ENCODE data around the gene NAT8L.
A peak's percentile ranks its signal among the peaks of the same experiment; 100 is the strongest.

NAT8L gene

DNA sequence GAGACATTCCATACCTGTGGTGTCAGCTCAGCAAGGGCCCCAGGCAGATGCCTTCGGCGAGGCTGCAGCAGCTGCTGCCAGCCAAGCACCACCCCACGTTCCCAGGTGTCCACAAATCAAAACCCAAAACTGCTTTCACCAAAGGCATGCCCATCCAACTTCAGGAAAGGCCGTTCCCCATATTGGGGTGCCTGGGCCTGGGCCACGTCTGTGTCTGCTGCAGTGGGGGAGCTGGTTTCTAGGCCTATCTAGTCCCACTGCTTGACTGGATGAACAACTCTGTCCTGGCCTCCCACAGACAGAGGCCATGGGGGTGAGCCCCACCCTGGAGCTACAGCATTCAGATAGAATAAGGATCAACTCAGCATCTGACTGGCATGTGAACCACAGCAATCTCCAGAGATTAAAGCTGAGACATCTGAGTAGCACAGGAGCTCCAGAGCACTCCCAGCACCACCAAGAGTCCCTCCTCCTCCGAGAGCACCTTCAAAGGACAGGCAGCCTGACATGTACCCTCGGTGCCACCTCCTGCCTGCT, 37.0 kb downstream of the NAT8L start:
- Histone ChIP-seq H3K4me2 (ENCODE audit: low read length) (no peak overlapping the region), H3K79me1 (ENCODE audit: low read length) (no peaks in the 10 kb centered on the region), H3K27ac (ENCODE audit: low read depth, low read length) (no peak overlapping the region), H3K27me3 (ENCODE audit: insufficient read depth, low read length, poor library complexity) (no peaks in the 10 kb centered on the region), H4K5ac (ENCODE audit: low read length) (no peak overlapping the region), H3K4me3 (ENCODE audit: low read length) (no peak overlapping the region), H3K9ac (ENCODE audit: low read length) (no peak overlapping the region), H2BK120ac (ENCODE audit: low read depth, low read length) (no peak overlapping the region), H2BK5ac (ENCODE audit: low read length) (no peak overlapping the region), H3K79me2 (ENCODE audit: control insufficient read depth, insufficient read depth, low read length) (no peaks in the 10 kb centered on the region), H3K4ac (ENCODE audit: low read depth, low read length) (no peak overlapping the region), H4K8ac (ENCODE audit: low read depth, low read length) (no peak overlapping the region), H3K36me3 (ENCODE audit: control insufficient read depth, insufficient read depth, low read length) (no peaks in the 10 kb centered on the region), H3K18ac (ENCODE audit: low read length) (no peak overlapping the region), H3K23ac (ENCODE audit: low read length) (no peak overlapping the region), H2BK15ac (replicated peaks; ENCODE audit: low read depth) (no peak overlapping the region), H3K4me1 (ENCODE audit: control insufficient read depth, low read depth, low read length) (no peaks in the 10 kb centered on the region), H2AK5ac (ENCODE audit: low read length) (no peak overlapping the region), H3K56ac (ENCODE audit: low read length) (no peak overlapping the region)
- DNase-seq, result peak; percentile 27
- WGBS (ENCODE audit: extremely low coverage, insufficient coverage, low lambda C conversion rate), result no CpG with 5 or more reads among the region's 7 CpGs

DNA sequence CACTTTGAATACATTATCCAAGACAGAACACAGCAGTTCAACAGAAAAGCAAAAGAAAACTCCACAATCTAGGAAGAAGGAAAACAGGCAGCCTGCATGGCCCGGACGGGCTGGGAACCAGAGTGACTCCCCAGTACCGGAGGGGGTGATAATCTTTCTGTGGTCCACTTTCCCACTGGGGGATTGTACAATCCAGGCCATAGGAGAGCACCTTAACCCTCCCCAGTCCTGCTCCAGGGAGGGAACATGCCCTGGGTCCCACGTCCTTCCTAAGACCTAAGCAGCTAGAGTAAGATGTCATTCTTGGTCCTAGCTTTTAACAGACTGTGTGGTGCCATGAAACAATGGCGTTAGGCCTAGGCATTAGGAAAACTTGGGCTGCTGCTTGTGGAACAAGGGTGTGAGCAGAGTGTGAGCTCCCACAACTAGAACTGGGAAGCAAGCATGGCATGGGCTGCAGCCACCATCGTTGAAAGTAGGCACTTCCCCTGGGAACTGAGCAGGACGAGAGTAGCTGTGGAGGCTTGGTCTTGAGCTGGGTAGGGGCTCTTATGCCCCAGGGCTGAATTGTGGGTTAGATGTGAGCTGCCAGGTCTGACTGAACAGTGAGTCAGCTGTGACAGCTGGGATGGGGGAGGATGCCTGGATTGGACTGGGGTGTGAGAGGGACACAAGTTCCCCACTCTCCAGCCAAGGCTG, 42.4 kb downstream of the NAT8L start:
- H4K8ac ChIP-seq (ENCODE audit: low read depth, low read length), result no peak overlapping the region
- H3K4me2 ChIP-seq (ENCODE audit: low read length), result no peak overlapping the region
- H3K9ac ChIP-seq (ENCODE audit: low read length), result no peak overlapping the region
- no peak overlapping the region for H3K4ac ChIP-seq (ENCODE audit: low read depth, low read length)
- no peak overlapping the region for H2BK15ac ChIP-seq (replicated peaks; ENCODE audit: low read depth)
- no peak overlapping the region for H4K5ac ChIP-seq (ENCODE audit: low read length)
- no peak overlapping the region for H3K23ac ChIP-seq (ENCODE audit: low read length)
- no peaks in the 10 kb centered on the region for H3K79me1 ChIP-seq (ENCODE audit: low read length)
- H3K4me3 ChIP-seq (ENCODE audit: low read length), result no peak overlapping the region
- no peak overlapping the region for H2BK5ac ChIP-seq (ENCODE audit: low read length)
- no peak overlapping the region for H3K27ac ChIP-seq (ENCODE audit: low read depth, low read length)
- H3K79me2 ChIP-seq (ENCODE audit: control insufficient read depth, insufficient read depth, low read length), result no peaks in the 10 kb centered on the region
- no peak overlapping the region for H2BK120ac ChIP-seq (ENCODE audit: low read depth, low read length)
- WGBS (ENCODE audit: extremely low coverage, insufficient coverage, low lambda C conversion rate), result no CpG with 5 or more reads among the region's 7 CpGs
- no peak overlapping the region for H3K18ac ChIP-seq (ENCODE audit: low read length)
- DNase-seq, result no peak
- no peak overlapping the region for H2AK5ac ChIP-seq (ENCODE audit: low read length)
- no peak overlapping the region for H3K56ac ChIP-seq (ENCODE audit: low read length)
- H3K4me1 ChIP-seq (ENCODE audit: control insufficient read depth, low read depth, low read length), result no peaks in the 10 kb centered on the region
- no peaks in the 10 kb centered on the region for H3K27me3 ChIP-seq (ENCODE audit: insufficient read depth, low read length, poor library complexity)
- no peaks in the 10 kb centered on the region for H3K36me3 ChIP-seq (ENCODE audit: control insufficient read depth, insufficient read depth, low read length)

DNA sequence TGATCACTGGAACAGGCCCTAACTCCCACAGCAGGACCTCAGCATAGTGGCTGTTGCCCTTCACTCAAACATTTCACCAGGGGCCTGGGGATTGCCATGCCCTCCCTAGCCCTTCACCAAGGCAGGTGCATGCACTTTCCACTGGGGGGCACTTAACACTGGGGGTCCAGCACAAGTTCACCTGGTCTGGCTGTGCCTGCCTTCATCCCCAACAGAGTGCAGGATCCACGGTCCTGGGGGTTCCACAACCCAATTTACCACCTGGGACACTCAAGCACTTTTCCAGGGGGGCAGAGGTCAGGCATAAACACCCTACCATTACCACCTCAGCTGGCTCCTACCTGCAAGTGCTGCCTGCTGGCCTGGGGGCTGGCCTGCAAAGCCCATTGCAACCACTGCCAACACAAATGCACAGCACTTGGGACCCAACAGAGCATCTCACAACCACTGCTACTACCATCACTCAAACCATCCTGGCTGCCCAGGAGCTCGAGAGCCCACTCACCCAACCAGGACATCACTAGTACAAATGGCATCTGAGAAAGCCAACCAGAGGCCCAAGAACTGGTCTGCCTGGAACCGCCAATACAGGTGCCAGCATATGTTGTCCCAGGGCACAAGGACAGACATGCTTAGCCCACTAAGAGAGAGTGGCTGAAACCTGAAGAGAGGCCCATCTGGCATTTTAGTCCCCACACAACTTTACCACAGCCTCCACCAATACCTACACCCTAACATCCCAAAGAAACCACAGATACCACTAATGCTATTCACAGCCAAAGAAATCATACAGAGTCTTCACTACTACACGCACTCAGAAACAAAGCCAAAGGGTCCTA, 43.1 kb downstream of the NAT8L start:
- Histone ChIP-seq H3K27me3 (ENCODE audit: insufficient read depth, low read length, poor library complexity) (no peaks in the 10 kb centered on the region), H3K56ac (ENCODE audit: low read length) (no peak overlapping the region), H3K4ac (ENCODE audit: low read depth, low read length) (no peak overlapping the region), H4K8ac (ENCODE audit: low read depth, low read length) (no peak overlapping the region), H4K5ac (ENCODE audit: low read length) (no peak overlapping the region), H3K4me3 (ENCODE audit: low read length) (no peak overlapping the region), H3K4me1 (ENCODE audit: control insufficient read depth, low read depth, low read length) (no peaks in the 10 kb centered on the region), H3K23ac (ENCODE audit: low read length) (no peak overlapping the region), H3K79me2 (ENCODE audit: control insufficient read depth, insufficient read depth, low read length) (no peaks in the 10 kb centered on the region), H2BK120ac (ENCODE audit: low read depth, low read length) (no peak overlapping the region), H3K27ac (ENCODE audit: low read depth, low read length) (no peak overlapping the region), H3K9ac (ENCODE audit: low read length) (no peak overlapping the region), H3K79me1 (ENCODE audit: low read length) (no peaks in the 10 kb centered on the region), H2BK15ac (replicated peaks; ENCODE audit: low read depth) (no peak overlapping the region), H2AK5ac (ENCODE audit: low read length) (no peak overlapping the region), H2BK5ac (ENCODE audit: low read length) (no peak overlapping the region), H3K18ac (ENCODE audit: low read length) (no peak overlapping the region), H3K36me3 (ENCODE audit: control insufficient read depth, insufficient read depth, low read length) (no peaks in the 10 kb centered on the region), H3K4me2 (ENCODE audit: low read length) (no peak overlapping the region)
- no peak for DNase-seq
- no CpG with 5 or more reads among the region's 4 CpGs for WGBS (ENCODE audit: extremely low coverage, insufficient coverage, low lambda C conversion rate)

DNA sequence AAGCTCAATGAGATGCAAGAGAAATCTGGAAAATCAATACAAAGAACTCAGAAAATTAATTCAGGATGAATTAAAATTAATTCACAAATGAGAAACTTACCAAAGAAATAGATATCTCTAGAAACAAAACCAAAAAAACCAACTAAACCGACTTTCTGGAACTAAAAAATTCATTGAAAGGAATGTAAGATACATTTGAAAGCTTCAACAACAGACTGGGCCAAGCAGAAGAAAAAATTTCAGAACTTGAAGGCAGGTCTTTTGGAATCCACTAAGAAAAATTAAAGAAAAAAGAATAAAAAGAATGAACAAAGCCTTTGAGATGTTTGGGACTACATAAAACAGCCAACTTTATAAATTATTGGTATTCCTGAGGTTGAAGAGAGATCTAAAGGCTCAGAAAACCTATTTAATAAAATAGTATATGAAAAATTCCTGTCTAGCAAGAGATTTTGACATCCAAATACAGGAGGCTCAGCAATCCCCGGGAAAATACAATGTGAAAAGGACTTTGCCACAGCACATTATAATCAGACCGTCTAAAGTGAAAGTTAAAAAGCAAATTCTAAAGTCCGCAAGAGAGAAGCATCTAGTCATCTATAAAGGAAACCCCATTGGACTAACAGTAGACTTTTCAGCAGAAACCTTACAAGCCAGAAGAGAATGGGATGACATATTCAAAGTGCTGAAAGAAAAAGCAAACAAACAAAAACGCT, 44.2 kb downstream of the NAT8L start:
- Histone ChIP-seq H2BK5ac (ENCODE audit: low read length) (no peak overlapping the region), H2AK5ac (ENCODE audit: low read length) (no peak overlapping the region), H3K79me1 (ENCODE audit: low read length) (no peaks in the 10 kb centered on the region), H3K56ac (ENCODE audit: low read length) (no peak overlapping the region), H3K4ac (ENCODE audit: low read depth, low read length) (no peak overlapping the region), H3K18ac (ENCODE audit: low read length) (no peak overlapping the region), H4K8ac (ENCODE audit: low read depth, low read length) (no peak overlapping the region), H3K4me2 (ENCODE audit: low read length) (no peak overlapping the region), H4K5ac (ENCODE audit: low read length) (no peak overlapping the region), H3K27ac (ENCODE audit: low read depth, low read length) (no peak overlapping the region), H3K4me1 (ENCODE audit: control insufficient read depth, low read depth, low read length) (no peaks in the 10 kb centered on the region), H3K9ac (ENCODE audit: low read length) (no peak overlapping the region), H2BK15ac (replicated peaks; ENCODE audit: low read depth) (no peak overlapping the region), H2BK120ac (ENCODE audit: low read depth, low read length) (no peak overlapping the region), H3K27me3 (ENCODE audit: insufficient read depth, low read length, poor library complexity) (no peaks in the 10 kb centered on the region), H3K23ac (ENCODE audit: low read length) (no peak overlapping the region), H3K36me3 (ENCODE audit: control insufficient read depth, insufficient read depth, low read length) (no peaks in the 10 kb centered on the region), H3K79me2 (ENCODE audit: control insufficient read depth, insufficient read depth, low read length) (no peaks in the 10 kb centered on the region), H3K4me3 (ENCODE audit: low read length) (no peak overlapping the region)
- DNase-seq, result no peak
- WGBS (ENCODE audit: extremely low coverage, insufficient coverage, low lambda C conversion rate), result no CpG with 5 or more reads among the region's 5 CpGs

DNA sequence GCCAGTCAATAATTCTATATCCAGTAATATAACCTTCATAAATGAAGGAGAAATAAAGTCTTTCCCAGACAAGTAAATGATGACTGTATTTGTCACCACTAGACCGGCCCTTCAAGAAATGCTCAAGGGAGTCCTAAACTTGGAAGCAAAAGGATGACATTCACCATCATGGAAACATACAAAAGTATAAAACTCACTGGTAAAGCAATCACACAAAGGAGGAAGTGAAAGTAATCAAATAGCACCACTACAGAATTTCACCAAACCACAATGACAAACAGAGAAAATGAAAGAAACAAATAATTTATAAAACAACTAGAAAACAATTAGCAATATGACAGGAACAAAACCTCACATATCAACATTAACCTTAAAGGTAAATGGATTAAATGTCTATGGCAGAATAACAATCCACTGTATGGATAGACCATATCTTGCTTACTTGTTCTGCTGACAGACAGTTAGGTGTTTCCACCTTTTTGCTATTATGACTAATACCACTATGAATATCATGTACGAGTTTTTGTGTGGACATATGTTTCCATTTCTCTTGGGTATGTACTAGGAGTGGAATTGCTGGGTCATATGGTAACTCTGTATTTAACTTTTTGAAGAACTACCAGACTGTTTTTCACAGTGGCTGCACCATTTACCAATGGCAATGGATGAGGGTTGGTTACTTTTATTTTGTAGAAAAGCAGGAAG, 44.9 kb downstream of the NAT8L start:
- H4K8ac ChIP-seq (ENCODE audit: low read depth, low read length), result no peak overlapping the region
- no peaks in the 10 kb centered on the region for H3K36me3 ChIP-seq (ENCODE audit: control insufficient read depth, insufficient read depth, low read length)
- no peak overlapping the region for H3K4ac ChIP-seq (ENCODE audit: low read depth, low read length)
- H3K18ac ChIP-seq (ENCODE audit: low read length), result no peak overlapping the region
- H3K79me1 ChIP-seq (ENCODE audit: low read length), result no peaks in the 10 kb centered on the region
- H3K4me1 ChIP-seq (ENCODE audit: control insufficient read depth, low read depth, low read length), result no peaks in the 10 kb centered on the region
- H2BK120ac ChIP-seq (ENCODE audit: low read depth, low read length), result no peak overlapping the region
- no peak overlapping the region for H2AK5ac ChIP-seq (ENCODE audit: low read length)
- H3K27ac ChIP-seq (ENCODE audit: low read depth, low read length), result no peak overlapping the region
- no peak overlapping the region for H3K56ac ChIP-seq (ENCODE audit: low read length)
- no peaks in the 10 kb centered on the region for H3K79me2 ChIP-seq (ENCODE audit: control insufficient read depth, insufficient read depth, low read length)
- H3K9ac ChIP-seq (ENCODE audit: low read length), result no peak overlapping the region
- no peak overlapping the region for H4K5ac ChIP-seq (ENCODE audit: low read length)
- no peak for DNase-seq
- no peaks in the 10 kb centered on the region for H3K27me3 ChIP-seq (ENCODE audit: insufficient read depth, low read length, poor library complexity)
- H3K4me2 ChIP-seq (ENCODE audit: low read length), result no peak overlapping the region
- no peak overlapping the region for H2BK15ac ChIP-seq (replicated peaks; ENCODE audit: low read depth)
- no peak overlapping the region for H3K23ac ChIP-seq (ENCODE audit: low read length)
- no peak overlapping the region for H3K4me3 ChIP-seq (ENCODE audit: low read length)
- no CpG with 5 or more reads among the region's 2 CpGs for WGBS (ENCODE audit: extremely low coverage, insufficient coverage, low lambda C conversion rate)
- no peak overlapping the region for H2BK5ac ChIP-seq (ENCODE audit: low read length)
